ENCODE data around the gene CRELD2. TPM values are rescaled to one million over a fixed set of nuclear protein-coding genes. Genes with fewer than 3 reads are reported as not detected.

CRELD2 gene
- total and polyA plus RNA-seq, 2 donors from 2014 or later: 37.3 to 54.0 TPM

- peaks cover 0 to 25% (median 0%) of the 10 kb centered on the region in 3 donors for H3K4me1 ChIP-seq (ENCODE audit: control insufficient read depth in 2 of 3, insufficient read depth in 2 of 3, low read depth in 1 of 3, low read length in 3 of 3)
- no peak overlapping the region for H3K9ac ChIP-seq (ENCODE audit: low read length in 3 of 3)
- peak; percentile 78 for TF ChIP-seq CTCF (IDR thresholded peaks at IDR 0.05; ENCODE audit: borderline replicate concordance, extremely low read depth, insufficient read depth)
- H3K27ac ChIP-seq (ENCODE audit: low read depth in 2 of 2, low read length in 2 of 2): peak overlapping the region; percentile 20 to 32
- H3K4me3 ChIP-seq (ENCODE audit: low read length in 3 of 3): no peak overlapping the region
- no peaks in the 10 kb centered on the region for H3K27me3 ChIP-seq (ENCODE audit: control insufficient read depth, insufficient read depth, low read length)
- H3K36me3 ChIP-seq (ENCODE audit: control insufficient read depth in 2 of 3, insufficient read depth in 3 of 3, low read length in 3 of 3): no peaks in the 10 kb centered on the region
- intact Hi-C loops (cut with DNase I): no loop called here
- FAIRE-seq: no peak
- no peaks in the 10 kb centered on the region for H3K9me3 ChIP-seq (ENCODE audit: control insufficient read depth in 2 of 3, insufficient read depth in 1 of 3, low read length in 3 of 3)
- DNase-seq: peak; percentile 52 to 83 (median 67)
These were observed 12.4 kb downstream of the CRELD2 start for GRCh38 chr22:49930596-49931412.

- Histone ChIP-seq H3K9me3 (ENCODE audit: control insufficient read depth in 2 of 3, insufficient read depth in 1 of 3, low read length in 3 of 3) (no peaks in the 10 kb centered on the region), H3K4me1 (ENCODE audit: control insufficient read depth in 2 of 3, insufficient read depth in 2 of 3, low read depth in 1 of 3, low read length in 3 of 3) (peaks cover 0 to 43% (median 3%) of the 10 kb centered on the region in 3 donors), H3K4me3 (ENCODE audit: low read length in 3 of 3) (no peak overlapping the region), H3K36me3 (ENCODE audit: control insufficient read depth in 2 of 3, insufficient read depth in 3 of 3, low read length in 3 of 3) (no peaks in the 10 kb centered on the region), H3K9ac (ENCODE audit: low read length in 3 of 3) (peak overlapping the region in 1 of 3 donors; percentile 7), H3K27me3 (ENCODE audit: control insufficient read depth, insufficient read depth, low read length) (no peaks in the 10 kb centered on the region), H3K27ac (ENCODE audit: low read depth in 2 of 2, low read length in 2 of 2) (peak overlapping the region; percentile 86 to 93)
- TF ChIP-seq CTCF (IDR thresholded peaks at IDR 0.05; ENCODE audit: borderline replicate concordance, extremely low read depth, insufficient read depth): no peak
- intact Hi-C loops (cut with DNase I): no loop called here
- no peak for FAIRE-seq
- DNase-seq: peak in 2 of 5 donors; percentile 56 to 95
These were observed 15.1 kb downstream of the CRELD2 start for GRCh38 chr22:49933236-49934159.

- Histone ChIP-seq H3K4me3 (ENCODE audit: low read length in 3 of 3) (peak overlapping the region in 1 of 3 donors; percentile 29), H3K27ac (ENCODE audit: low read depth in 2 of 2, low read length in 2 of 2) (peak overlapping the region; percentile 86 to 93), H3K27me3 (ENCODE audit: control insufficient read depth, insufficient read depth, low read length) (no peaks in the 10 kb centered on the region), H3K9me3 (ENCODE audit: control insufficient read depth in 2 of 3, insufficient read depth in 1 of 3, low read length in 3 of 3) (no peaks in the 10 kb centered on the region), H3K4me1 (ENCODE audit: control insufficient read depth in 2 of 3, insufficient read depth in 2 of 3, low read depth in 1 of 3, low read length in 3 of 3) (peaks cover 0 to 48% (median 3%) of the 10 kb centered on the region in 3 donors), H3K9ac (ENCODE audit: low read length in 3 of 3) (peak overlapping the region in 2 of 3 donors; percentile 17 to 55), H3K36me3 (ENCODE audit: control insufficient read depth in 2 of 3, insufficient read depth in 3 of 3, low read length in 3 of 3) (no peaks in the 10 kb centered on the region)
- intact Hi-C loops (cut with DNase I): no loop called here
- peak in 2 of 5 donors; percentile 73 to 93 for DNase-seq
- no peak for FAIRE-seq
- no peak for TF ChIP-seq CTCF (IDR thresholded peaks at IDR 0.05; ENCODE audit: borderline replicate concordance, extremely low read depth, insufficient read depth)
These were observed 15.9 kb downstream of the CRELD2 start for GRCh38 chr22:49934160-49934890.

Data from kidney (tissue), 14 donors.